HepG2 (cell line): ENCODE data around the gene CIDEA. TPM values are rescaled to one million over a fixed set of nuclear protein-coding genes. Genes with fewer than 3 reads are reported as not detected.

Source experiments
- ATAC-seq: fragments of 200-7000 bp; cut with Tn5 transposase; 3 replicates; pipeline ENCODE4 v1.9.1; 2020; ENCODE audit warnings: mild to moderate bottlenecking, moderate library complexity
- BruUV-seq: library from RNA; stranded (reverse); fragments of 400-500 nt; replicated peaks from 2 replicates; lab custom pipeline; 2021; lab: Mats Ljungman, UMichigan
- CTCF ChIA-PET: fragments of 300-600 bp; formaldehyde crosslinking; extraction: SDS; loops from one replicate; lab custom pipeline; 2021; ENCODE audit warnings: low total read pairs, inconsistent platforms, low intra/inter-chr PET ratio; lab: Yijun Ruan, JAX
- POLR2A ChIA-PET: fragments of 350-600 bp; sonication (Branson Sonifier 250); formaldehyde crosslinking; loops from one replicate; lab custom pipeline; 2020; ENCODE audit warnings: antibody characterized with exemption, inconsistent platforms; lab: Yijun Ruan, JAX
- DNase-seq: peaks from one replicate; pipeline ENCODE4 v3.0.0-alpha.2; 2015; ENCODE audit warnings: low spot score
- FAIRE-seq: peaks from 3 replicates; lab custom pipeline; 2011; peaks lifted over from hg19 to GRCh38; lab: Jason Lieb, UNC
- H2AFZ ChIP-seq: one replicate; pipeline ENCODE4 v1.6.1; 2011; ENCODE audit warnings: low read length, inconsistent platforms
- H3K27ac ChIP-seq: fragments of 300-600 bp; 3 replicates; pipeline ENCODE4 v1.8.0; 2011; ENCODE audit warnings: mixed run types, mild to moderate bottlenecking, mixed read lengths, low read length, inconsistent platforms; ENCODE audit not compliant: insufficient read depth; ENCODE audit errors: extremely low read length
- H3K27me3 ChIP-seq, 2 experiments: fragments of 200-600 bp in 1 of 2; 2 replicates in 1 of 2; 3 replicates in 1 of 2; pipeline versions ENCODE4 v1.6.0 to v1.8.0; 2011; ENCODE audit warnings: low read length in 2 of 2, mild to moderate bottlenecking in 2 of 2, moderate library complexity in 2 of 2, inconsistent platforms in 1 of 2; ENCODE audit not compliant: insufficient read depth in 2 of 2, control insufficient read depth in 1 of 2
- H3K36me3 ChIP-seq, 2 experiments: fragments of 200-600 bp in 1 of 2; replicated peaks in 1 of 2; 2 replicates in 1 of 2; 3 replicates in 1 of 2; pipeline versions ENCODE4 v1.5.1 to v1.8.0; 2011; ENCODE audit warnings: low read length in 2 of 2, inconsistent platforms in 1 of 2; ENCODE audit not compliant: insufficient read depth in 2 of 2, control insufficient read depth in 1 of 2
- H3K4me1 ChIP-seq: 2 replicates; pipeline ENCODE4 v1.5.1; 2012; ENCODE audit warnings: low read length, inconsistent platforms; ENCODE audit not compliant: insufficient read depth
- H3K4me2 ChIP-seq: 2 replicates; pipeline ENCODE4 v1.6.0; 2011; ENCODE audit warnings: low read depth, low read length, inconsistent platforms
- H3K4me3 ChIP-seq, 3 experiments: fragments of 200-600 bp in 1 of 3; sonication (generic), shearing (Covaris generic) in 1 of 3; replicated peaks in 1 of 3; 2 replicates each; pipeline ENCODE4 v1.5.1; 2011 to 2016; ENCODE audit warnings: low read length in 3 of 3, inconsistent platforms in 2 of 3, low read depth in 2 of 3, mild to moderate bottlenecking in 2 of 3, control low read depth in 1 of 3, mixed read lengths in 1 of 3; ENCODE audit not compliant: insufficient read depth in 1 of 3
- H3K79me2 ChIP-seq: one replicate; pipeline ENCODE4 v1.6.1; 2011; ENCODE audit warnings: low read length, inconsistent platforms; ENCODE audit not compliant: insufficient read depth
- H3K9ac ChIP-seq: 2 replicates; pipeline ENCODE4 v1.6.0; 2011; ENCODE audit warnings: mild to moderate bottlenecking, low read depth, low read length, inconsistent platforms; ENCODE audit not compliant: insufficient read depth
- H3K9me3 ChIP-seq: 2 replicates; pipeline ENCODE4 v1.5.1; 2012; ENCODE audit warnings: mild to moderate bottlenecking, low read length
- H4K20me1 ChIP-seq: 2 replicates; pipeline ENCODE4 v1.6.0; 2011; ENCODE audit warnings: inconsistent platforms, mild to moderate bottlenecking, low read length, moderate library complexity; ENCODE audit not compliant: insufficient read depth
- GATA4 ChIP-seq: sonication (generic); IDR thresholded peaks from 2 replicates; pipeline ENCODE4 v1.6.1; 2016; ENCODE audit warnings: antibody characterized with exemption, low read depth, borderline replicate concordance
- HMG20A ChIP-seq: IDR thresholded peaks from 2 replicates; pipeline ENCODE4 v1.6.1; 2016; ENCODE audit warnings: borderline replicate concordance
- HOXA7 ChIP-seq: sonication (generic); formaldehyde crosslinking; IDR thresholded peaks from 2 replicates; pipeline ENCODE4 v1.8.1; 2022; ENCODE audit warnings: mild to moderate bottlenecking, missing genetic modification reagents, moderate library complexity
- JARID2 ChIP-seq: sonication (generic); formaldehyde crosslinking; IDR thresholded peaks from 2 replicates; pipeline ENCODE4 v1.8.1; 2023; ENCODE audit warnings: missing genetic modification reagents, inconsistent platforms; ENCODE audit not compliant: insufficient replicate concordance
- MEF2D ChIP-seq: sonication (generic); formaldehyde crosslinking; IDR thresholded peaks from 2 replicates; pipeline ENCODE4 v1.5.1; 2020; ENCODE audit warnings: mild to moderate bottlenecking, missing genetic modification reagents
- REPIN1 ChIP-seq: sonication (generic); formaldehyde crosslinking; IDR thresholded peaks from 2 replicates; pipeline ENCODE4 v1.8.0; 2022; ENCODE audit warnings: missing genetic modification reagents, low read depth, mild to moderate bottlenecking, borderline replicate concordance
- ZBTB46 ChIP-seq: sonication (generic); formaldehyde crosslinking; IDR thresholded peaks from 2 replicates; pipeline ENCODE4 v1.4.0; 2020; ENCODE audit warnings: mild to moderate bottlenecking, missing genetic modification reagents, borderline replicate concordance
- ZIK1 ChIP-seq: sonication (generic); formaldehyde crosslinking; IDR thresholded peaks from 2 replicates; pipeline ENCODE4 v1.5.0; 2020; ENCODE audit warnings: mild to moderate bottlenecking, low read depth, missing genetic modification reagents, borderline replicate concordance
- WGBS: methylation state at CpG from one replicate; pipeline ENCODE4 v1.1.6; 2017; ENCODE audit warnings: low lambda C conversion rate; 5-methylcytosine and 5-hydroxymethylcytosine counted together
- in situ Hi-C: cut with HindIII; loops from 2 replicates; pipeline ENCODE4 v1.10.0; 2017; ENCODE audit warnings: low pct_unique_long_range_greater_than_20kb; ENCODE audit not compliant: extremely low pct_ligation_motif_present
- intact Hi-C: fragments of 100-400 bp; cut with micrococcal nuclease; formaldehyde crosslinking; loops from one replicate; pipeline ENCODE4 v1.10.0; 2022; ENCODE audit not compliant: unreplicated experiment
- polyA plus RNA-seq, 8 experiments: library from polyadenylated mRNA; depleted of rRNA in 3 of 8; stranded (reverse) in 7 of 8; unstranded in 1 of 8; fragments of >200 nt; fragmentation: Illumina TruSeq in 4 of 8; extraction: Trizol in 4 of 8; gene quantifications; 2 replicates each; pipeline versions ENCODE4 v1.2.1 to v1.2.3, GENCODE V29; 2011 to 2016; ENCODE audit warnings: low read depth in 4 of 8, missing spikeins in 1 of 8, mixed read lengths in 1 of 8; ENCODE audit not compliant: insufficient read depth in 1 of 8
- total RNA-seq, 5 experiments: library from RNA; depleted of rRNA; stranded (reverse); fragments of >200 nt; fragmentation: Illumina TruSeq; extraction: Trizol; gene quantifications; 2 replicates each; pipeline ENCODE4 v1.2.3, GENCODE V29; 2016; ENCODE audit warnings: low read depth in 1 of 5
- TF ChIP-seq, protein P1 (sequence below): fragments of 450-650 bp; IDR thresholded peaks from 2 replicates; pipeline ENCODE4 v1.6.1; 2017
- TF ChIP-seq, protein P2 (sequence below), 2 experiments: IDR thresholded peaks; 2 replicates each; pipeline ENCODE4 v1.6.1; 2011 to 2012; ENCODE audit warnings: low read length in 2 of 2, borderline replicate concordance in 1 of 2, low read depth in 1 of 2, mild to moderate bottlenecking in 1 of 2, moderate library complexity in 1 of 2

The CIDEA gene
- total and polyA plus RNA-seq, 2 of the 13 experiments (the other 11 are each of a cell fraction or from before 2014, with no cell fraction given) = not detected

DNA sequence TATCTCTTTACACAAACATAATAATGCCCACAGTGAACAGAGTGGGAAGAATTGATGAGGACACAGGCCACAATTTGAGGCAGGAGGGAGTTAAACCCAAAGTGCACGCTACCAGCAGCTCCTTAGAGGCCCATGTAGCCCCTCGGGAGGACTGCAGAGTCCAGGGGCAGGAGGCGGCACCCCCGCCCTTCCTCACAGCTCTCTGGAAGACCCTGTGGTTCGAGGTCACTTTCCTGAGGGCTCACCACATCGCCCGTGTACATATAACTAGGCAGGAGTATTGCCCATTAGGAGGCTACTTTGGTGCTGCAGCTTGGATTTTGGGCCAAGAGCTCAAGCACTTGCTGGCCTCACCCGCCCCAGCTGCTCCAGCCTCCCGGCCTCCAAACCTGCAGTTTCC, 22.2 kb upstream of the CIDEA start:
- no peak overlapping the region for H3K4me2 ChIP-seq
- no peak for DNase-seq
- BruUV-seq = no TSS peak
- no peaks in the 10 kb centered on the region for H3K36me3 ChIP-seq
- ChIA-PET POLR2A (interaction anchor here (0.5 kb wide), 1 partner anchor 232 kb away, joined by 3 read pairs; no protein-coding TSS in a partner anchor), CTCF (no interaction called here)
- no peaks in the 10 kb centered on the region for H4K20me1 ChIP-seq
- H3K79me2 ChIP-seq = no peaks in the 10 kb centered on the region
- in situ Hi-C loops (loop anchor here (10.0 kb wide), 2 partner anchors 77 to 1627 kb away; no protein-coding TSS in a partner anchor), intact Hi-C loops (no loop called here)
- H3K27me3 ChIP-seq = peaks cover 0 to 26% of the 10 kb centered on the region in 2 experiments; a peak in 3 of 5 replicates
- H3K9ac ChIP-seq = no peak overlapping the region
- 45% methylated on average over 4 of the region's 9 CpGs for WGBS
- no peak for ATAC-seq
- no peak overlapping the region for H2AFZ ChIP-seq
- TF ChIP-seq REPIN1 (CRISPR knock-in tag) = no peak
- TF ChIP-seq HMG20A (CRISPR knock-in tag) = no peak
- no peak overlapping the region for H3K4me3 ChIP-seq
- H3K4me1 ChIP-seq = peaks cover 5% of the 10 kb centered on the region; the same call in 1 of the 2 replicates
- H3K27ac ChIP-seq = no peak overlapping the region
- H3K9me3 ChIP-seq = no peaks in the 10 kb centered on the region
- FAIRE-seq = no peak

GRCh38 chr18:12233378-12233777, 20.8 kb upstream of the CIDEA start:
- no TSS peak for BruUV-seq
- in situ Hi-C loops (loop anchor here (10.0 kb wide), 2 partner anchors 79 to 1629 kb away; no protein-coding TSS in a partner anchor), intact Hi-C loops (no loop called here)
- H3K4me3 ChIP-seq = no peak overlapping the region
- H2AFZ ChIP-seq = no peak overlapping the region
- no peak overlapping the region for H3K4me2 ChIP-seq
- no peak overlapping the region for H3K27ac ChIP-seq
- DNase-seq (no peak), FAIRE-seq (no peak), ATAC-seq (no peak)
- no peaks in the 10 kb centered on the region for H4K20me1 ChIP-seq
- WGBS = 4% methylated on average over 4 of the region's 5 CpGs
- H3K4me1 ChIP-seq = peaks cover 12% of the 10 kb centered on the region; the same call in 1 of the 2 replicates
- CTCF ChIA-PET = no interaction called here
- POLR2A ChIA-PET = no interaction called here
- no peaks in the 10 kb centered on the region for H3K79me2 ChIP-seq
- H3K9ac ChIP-seq = no peak overlapping the region
- H3K27me3 ChIP-seq = peaks cover 0 to 31% of the 10 kb centered on the region in 2 experiments; a peak in 3 of 5 replicates
- H3K36me3 ChIP-seq = no peaks in the 10 kb centered on the region
- no peaks in the 10 kb centered on the region for H3K9me3 ChIP-seq
- TF ChIP-seq ZIK1 (CRISPR knock-in tag) (no peak), ZBTB46 (no peak), JARID2 (no peak), GATA4 (no peak), MEF2D (CRISPR knock-in tag) (no peak), HOXA7 (CRISPR knock-in tag) (no peak)
- TF ChIP-seq, protein P1, sequence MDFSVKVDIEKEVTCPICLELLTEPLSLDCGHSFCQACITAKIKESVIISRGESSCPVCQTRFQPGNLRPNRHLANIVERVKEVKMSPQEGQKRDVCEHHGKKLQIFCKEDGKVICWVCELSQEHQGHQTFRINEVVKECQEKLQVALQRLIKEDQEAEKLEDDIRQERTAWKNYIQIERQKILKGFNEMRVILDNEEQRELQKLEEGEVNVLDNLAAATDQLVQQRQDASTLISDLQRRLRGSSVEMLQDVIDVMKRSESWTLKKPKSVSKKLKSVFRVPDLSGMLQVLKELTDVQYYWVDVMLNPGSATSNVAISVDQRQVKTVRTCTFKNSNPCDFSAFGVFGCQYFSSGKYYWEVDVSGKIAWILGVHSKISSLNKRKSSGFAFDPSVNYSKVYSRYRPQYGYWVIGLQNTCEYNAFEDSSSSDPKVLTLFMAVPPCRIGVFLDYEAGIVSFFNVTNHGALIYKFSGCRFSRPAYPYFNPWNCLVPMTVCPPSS = no peak
- TF ChIP-seq, protein P2, sequence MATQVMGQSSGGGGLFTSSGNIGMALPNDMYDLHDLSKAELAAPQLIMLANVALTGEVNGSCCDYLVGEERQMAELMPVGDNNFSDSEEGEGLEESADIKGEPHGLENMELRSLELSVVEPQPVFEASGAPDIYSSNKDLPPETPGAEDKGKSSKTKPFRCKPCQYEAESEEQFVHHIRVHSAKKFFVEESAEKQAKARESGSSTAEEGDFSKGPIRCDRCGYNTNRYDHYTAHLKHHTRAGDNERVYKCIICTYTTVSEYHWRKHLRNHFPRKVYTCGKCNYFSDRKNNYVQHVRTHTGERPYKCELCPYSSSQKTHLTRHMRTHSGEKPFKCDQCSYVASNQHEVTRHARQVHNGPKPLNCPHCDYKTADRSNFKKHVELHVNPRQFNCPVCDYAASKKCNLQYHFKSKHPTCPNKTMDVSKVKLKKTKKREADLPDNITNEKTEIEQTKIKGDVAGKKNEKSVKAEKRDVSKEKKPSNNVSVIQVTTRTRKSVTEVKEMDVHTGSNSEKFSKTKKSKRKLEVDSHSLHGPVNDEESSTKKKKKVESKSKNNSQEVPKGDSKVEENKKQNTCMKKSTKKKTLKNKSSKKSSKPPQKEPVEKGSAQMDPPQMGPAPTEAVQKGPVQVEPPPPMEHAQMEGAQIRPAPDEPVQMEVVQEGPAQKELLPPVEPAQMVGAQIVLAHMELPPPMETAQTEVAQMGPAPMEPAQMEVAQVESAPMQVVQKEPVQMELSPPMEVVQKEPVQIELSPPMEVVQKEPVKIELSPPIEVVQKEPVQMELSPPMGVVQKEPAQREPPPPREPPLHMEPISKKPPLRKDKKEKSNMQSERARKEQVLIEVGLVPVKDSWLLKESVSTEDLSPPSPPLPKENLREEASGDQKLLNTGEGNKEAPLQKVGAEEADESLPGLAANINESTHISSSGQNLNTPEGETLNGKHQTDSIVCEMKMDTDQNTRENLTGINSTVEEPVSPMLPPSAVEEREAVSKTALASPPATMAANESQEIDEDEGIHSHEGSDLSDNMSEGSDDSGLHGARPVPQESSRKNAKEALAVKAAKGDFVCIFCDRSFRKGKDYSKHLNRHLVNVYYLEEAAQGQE (IDR thresholded peaks at IDR 0.05; ENCODE audit: borderline replicate concordance in 1 of 2, low read depth in 1 of 2, low read length in 2 of 2) = no peak
